K562 (cell line): Measurements from ENCODE around the gene WDR70. TPM values are rescaled to one million over a fixed set of nuclear protein-coding genes. Genes with fewer than 3 reads are reported as not detected.

Source experiments
- ATAC-seq: fragments of 200-7000 bp; cut with Tn5 transposase; 3 replicates; pipeline ENCODE4 v1.9.1; 2020; ENCODE audit warnings: moderate library complexity
- BruUV-seq: library from RNA; stranded (reverse); fragments of 400-500 nt; replicated peaks from 2 replicates; lab custom pipeline; 2021; lab: Mats Ljungman, UMichigan
- CTCF ChIA-PET: fragments of 300-600 bp; formaldehyde crosslinking; extraction: SDS; loops from one replicate; lab custom pipeline; 2021; ENCODE audit warnings: low intra/inter-chr PET ratio; lab: Yijun Ruan, JAX
- POLR2A ChIA-PET: fragments of 300-600, 350-650 bp; sonication (Branson Sonifier 250); formaldehyde crosslinking; extraction: SDS; loops from one replicate; lab custom pipeline; 2021; ENCODE audit warnings: antibody characterized with exemption, inconsistent platforms; lab: Yijun Ruan, JAX
- DNase-seq, 4 experiments: peaks; one replicate each; pipeline versions ENCODE4 v3.0.0 to v3.0.0-alpha.2; 2011 to 2018; ENCODE audit warnings: low spot score in 3 of 4, mixed read lengths in 3 of 4; ENCODE audit errors: extremely low read depth in 1 of 4
- FAIRE-seq: peaks from 2 replicates; lab custom pipeline; 2011; peaks lifted over from hg19 to GRCh38; lab: Jason Lieb, UNC
- H2AFZ ChIP-seq: 2 replicates; pipeline ENCODE4 v1.6.0; 2011; ENCODE audit warnings: low read depth, low read length, control low read depth, inconsistent platforms
- H3K27ac ChIP-seq: fragments of 200-600 bp; 3 replicates; pipeline ENCODE4 v1.8.0; 2011; ENCODE audit warnings: low read depth, mild to moderate bottlenecking, control low read depth, inconsistent platforms, low read length, moderate library complexity, mixed read lengths; ENCODE audit errors: extremely low read depth
- H3K27me3 ChIP-seq, 2 experiments: fragments of 300-600 bp in 1 of 2; 2 replicates in 1 of 2; 3 replicates in 1 of 2; pipeline versions ENCODE4 v1.6.0 to v1.8.0; 2011; ENCODE audit warnings: inconsistent platforms in 2 of 2, low read length in 2 of 2, mild to moderate bottlenecking in 1 of 2, mixed read lengths in 1 of 2, moderate library complexity in 1 of 2; ENCODE audit not compliant: control insufficient read depth in 2 of 2, insufficient read depth in 2 of 2
- H3K36me3 ChIP-seq: fragments of 300-600 bp; 3 replicates; pipeline ENCODE4 v1.8.0; 2011; ENCODE audit warnings: mild to moderate bottlenecking, low read length, inconsistent platforms; ENCODE audit not compliant: control insufficient read depth, insufficient read depth
- H3K4me1 ChIP-seq, 2 experiments: fragments of 200-600 bp in 1 of 2; replicated peaks in 1 of 2; 2 replicates in 1 of 2; 3 replicates in 1 of 2; pipeline versions ENCODE4 v1.5.1 to v1.8.0; 2011; ENCODE audit warnings: inconsistent platforms in 2 of 2, low read length in 2 of 2, mild to moderate bottlenecking in 1 of 2, mixed read lengths in 1 of 2, moderate library complexity in 1 of 2; ENCODE audit not compliant: control insufficient read depth in 2 of 2, insufficient read depth in 2 of 2
- H3K4me2 ChIP-seq: 2 replicates; pipeline ENCODE4 v1.6.1; 2011; ENCODE audit warnings: low read length, control low read depth, inconsistent platforms, mixed read lengths; ENCODE audit not compliant: insufficient read depth
- H3K4me3 ChIP-seq: fragments of 200-600 bp; sonication (generic), shearing (Covaris generic); 2 replicates; pipeline ENCODE4 v1.5.1; 2016; ENCODE audit warnings: control low read depth, inconsistent platforms
- H3K79me2 ChIP-seq: fragments of 200-600 bp; 3 replicates; pipeline ENCODE4 v1.8.0; 2011; ENCODE audit warnings: low read length, inconsistent platforms; ENCODE audit not compliant: control insufficient read depth, insufficient read depth
- H3K9ac ChIP-seq, 2 experiments: 2 replicates each; pipeline versions ENCODE4 v1.6.0 to v1.6.1; 2011; ENCODE audit warnings: low read depth in 2 of 2, low read length in 2 of 2, control low read depth in 1 of 2, inconsistent platforms in 1 of 2, mild to moderate bottlenecking in 1 of 2, mixed read lengths in 1 of 2; ENCODE audit not compliant: insufficient read depth in 1 of 2
- H3K9me1 ChIP-seq: one replicate; pipeline ENCODE4 v1.6.0; 2011; ENCODE audit warnings: inconsistent platforms, mild to moderate bottlenecking, low read length, moderate library complexity; ENCODE audit not compliant: control insufficient read depth, insufficient read depth
- H3K9me3 ChIP-seq: replicated peaks from 2 replicates; pipeline ENCODE4 v1.5.1; 2011; ENCODE audit warnings: low read depth, low read length, inconsistent platforms; ENCODE audit not compliant: control insufficient read depth, insufficient read depth
- H4K20me1 ChIP-seq: replicated peaks from 2 replicates; pipeline ENCODE4 v1.6.1; 2011; ENCODE audit warnings: low read length, inconsistent platforms, mixed read lengths; ENCODE audit not compliant: control insufficient read depth, insufficient read depth
- ARID3A ChIP-seq: IDR thresholded peaks from 2 replicates; pipeline ENCODE4 v1.6.1; 2012; ENCODE audit warnings: low read depth, low read length, improper control_type of control experiment, borderline replicate concordance
- ATF7 ChIP-seq: fragments of 450-650 bp; IDR thresholded peaks from 2 replicates; pipeline ENCODE4 v1.7.1; 2014; ENCODE audit warnings: mild to moderate bottlenecking, moderate library complexity
- DIDO1 ChIP-seq: fragments of 450-650 bp; IDR thresholded peaks from 2 replicates; pipeline ENCODE4 v1.6.1; 2016; ENCODE audit warnings: low read depth, missing biosample characterization, missing genetic modification characterization
- GTF3C2 ChIP-seq: IDR thresholded peaks from 3 replicates; pipeline ENCODE4 v1.6.1; 2011; ENCODE audit warnings: borderline replicate concordance, mild to moderate bottlenecking, moderate library complexity; ENCODE audit not compliant: insufficient read length; ENCODE audit errors: extremely low read depth
- MTF1 ChIP-seq: fragments of 250-450 bp; sonication (Bioruptor Pico); IDR thresholded peaks from 2 replicates; pipeline ENCODE4 v1.9.0; 2021; ENCODE audit warnings: moderate library complexity, mild to moderate bottlenecking, inconsistent platforms, borderline replicate concordance
- NELFE ChIP-seq: IDR thresholded peaks from 2 replicates; pipeline ENCODE4 v1.6.1; 2011; ENCODE audit warnings: mild to moderate bottlenecking; ENCODE audit not compliant: insufficient read depth, insufficient read length
- STAT5A ChIP-seq: IDR thresholded peaks from 2 replicates; pipeline ENCODE4 v1.6.1; 2012; ENCODE audit warnings: low read length, inconsistent platforms, borderline replicate concordance
- STAT5B ChIP-seq: fragments of 250-450 bp; sonication (Bioruptor Pico); IDR thresholded peaks from 2 replicates; pipeline ENCODE4 v1.8.0; 2021; ENCODE audit warnings: mild to moderate bottlenecking, inconsistent platforms
- ZMIZ1 ChIP-seq, 2 experiments: fragments of 150-350 bp in 1 of 2; IDR thresholded peaks; 2 replicates each; pipeline ENCODE4 v1.6.1; 2012 to 2016; ENCODE audit warnings: low read depth in 2 of 2, low read length in 2 of 2, mild to moderate bottlenecking in 1 of 2, moderate library complexity in 1 of 2
- ZNF551 ChIP-seq: fragments of 250-450 bp; sonication (Bioruptor Pico); IDR thresholded peaks from 2 replicates; pipeline ENCODE4 v1.5.0; 2021; ENCODE audit warnings: mild to moderate bottlenecking, moderate library complexity
- WGBS: fragments of 100-300 bp; shearing (Covaris generic); methylation state at CpG from one replicate; pipeline ENCODE4 v1.1.6; 2016; ENCODE audit warnings: low coverage, mixed read lengths; ENCODE audit not compliant: insufficient coverage; ENCODE audit errors: missing lambda C conversion rate; 5-methylcytosine and 5-hydroxymethylcytosine counted together
- in situ Hi-C: fragments of 300-500 bp; cut with MboI; formaldehyde crosslinking; loops from 4 replicates; pipeline ENCODE4 v1.15.0; 2018; ENCODE audit warnings: inconsistent platforms, mixed read lengths
- intact Hi-C: fragments of 100-400 bp; cut with micrococcal nuclease; formaldehyde crosslinking; loops from 2 replicates; pipeline ENCODE4 v1.14.2; 2022
- polyA plus RNA-seq, 8 experiments: library from polyadenylated mRNA; depleted of rRNA in 4 of 8; stranded (reverse) in 5 of 8; unstranded in 3 of 8; fragments of >200 nt; fragmentation: Nextera tagmentation in 2 of 8; fragmentation: Illumina TruSeq in 1 of 8; extraction: Ambion mirVana in 2 of 8; extraction: Trizol in 1 of 8; gene quantifications; 2 replicates each; pipeline versions ENCODE4 v1.2.1 to v1.2.3, GENCODE V29; 2011 to 2014; ENCODE audit warnings: inconsistent platforms in 1 of 8, missing spikeins in 1 of 8
- total RNA-seq, 7 experiments: library from RNA; depleted of rRNA in 6 of 7; stranded (reverse); fragments of >200 nt in 6 of 7; fragmentation: Illumina TruSeq in 2 of 7; extraction: Trizol in 2 of 7; gene quantifications; 2 replicates each; pipeline versions ENCODE4 v1.2.1 to v1.2.3, GENCODE V29; 2011 to 2021; ENCODE audit warnings: low replicate concordance in 1 of 7

WDR70 gene
- total and polyA plus RNA-seq, 9 of the 15 experiments (the other 6 are each of a cell fraction or from before 2014, with no cell fraction given) = 16.8 to 46.6 (median 38.8) TPM

- ChIA-PET CTCF (interaction anchor here (0.7 kb wide), 1 partner anchor 9 kb away, joined by 4 read pairs; no protein-coding TSS in a partner anchor), POLR2A (no interaction called here)
- no TSS peak for BruUV-seq
- 76% methylated on average over 12 of the region's 13 CpGs for WGBS
- Histone ChIP-seq H3K36me3 (peaks cover 4% of the 10 kb centered on the region; the same call in 1 of the 3 replicates), H3K9me3 (no peaks in the 10 kb centered on the region), H2AFZ (no peak overlapping the region), H3K4me1 (no peaks in the 10 kb centered on the region), H3K9me1 (no peaks in the 10 kb centered on the region), H3K9ac (no peak overlapping the region), H3K27me3 (no peaks in the 10 kb centered on the region), H4K20me1 (no peaks in the 10 kb centered on the region), H3K79me2 (no peaks in the 10 kb centered on the region), H3K4me3 (no peak overlapping the region), H3K4me2 (no peak overlapping the region), H3K27ac (no peak overlapping the region)
- DNase-seq = no peak
- no peak for ATAC-seq
- intact Hi-C loops = no loop called here
- FAIRE-seq = no peak
- TF ChIP-seq ZMIZ1 (IDR thresholded peaks at IDR 0.05; ENCODE audit: low read depth in 2 of 2, low read length in 2 of 2) (no peak), ZNF551 (no peak), NELFE (no peak), DIDO1 (tag) (no peak), MTF1 (CRISPR knock-in tag) (no peak), GTF3C2 (no peak), ARID3A (no peak), STAT5A (no peak), ATF7 (no peak), STAT5B (no peak)
- in situ Hi-C loops = no loop called here
These were observed 154.0 kb downstream of the WDR70 start for GRCh38 chr5:37532976-37533740.
